ENCODE measurements around the gene FIBCD1. TPM values are rescaled to one million over a fixed set of nuclear protein-coding genes. Genes with fewer than 3 reads are reported as not detected.

The FIBCD1 gene
- total RNA-seq, 1 donor from 2014 or later = not detected

DNA sequence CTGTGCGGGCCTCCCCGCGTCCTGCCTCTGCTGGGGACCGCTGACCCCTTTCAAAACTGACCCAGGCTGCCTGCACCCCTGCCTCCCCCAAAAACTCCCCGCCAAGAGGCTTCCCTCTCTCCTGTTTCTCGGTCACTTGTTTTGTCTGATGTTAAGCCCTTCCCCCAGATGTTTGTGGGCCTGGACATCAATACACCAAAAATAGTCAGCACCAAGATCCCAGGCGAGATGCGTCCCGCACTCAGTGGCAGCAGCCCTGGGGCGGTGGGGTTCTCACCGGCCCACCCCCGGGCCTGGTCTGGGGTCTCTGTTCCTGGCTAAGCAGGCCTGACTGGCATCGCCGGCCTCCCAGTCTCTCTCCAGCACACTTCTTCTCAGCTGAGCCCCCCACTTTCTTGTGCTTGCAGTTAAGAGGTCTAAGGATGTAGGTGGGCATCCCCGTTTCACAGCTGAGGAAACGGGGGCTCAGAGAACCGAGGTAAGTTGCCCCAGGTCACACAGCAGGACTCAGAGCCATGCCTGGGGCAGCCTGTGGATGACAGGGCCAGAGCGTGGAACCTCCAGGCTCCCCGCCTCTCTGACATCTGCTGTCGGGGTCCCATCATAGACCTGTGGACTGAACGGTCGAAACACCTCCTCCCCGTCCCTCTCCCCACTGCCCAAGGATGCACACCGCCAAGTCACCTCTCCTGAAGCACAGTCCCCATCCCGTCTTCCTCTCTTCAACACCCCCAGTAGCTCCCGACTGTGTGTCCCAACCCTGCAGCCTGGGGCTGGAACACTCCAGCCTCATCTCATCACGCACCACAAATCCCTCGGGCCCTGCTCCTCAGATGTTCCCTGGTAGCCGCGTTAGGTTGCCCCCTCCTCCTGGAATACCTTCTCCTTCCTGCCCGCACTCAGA, 16.8 kb downstream of the FIBCD1 start:
- no peak for DNase-seq
- H3K9me3 Mint-ChIP-seq = no peaks in the 10 kb centered on the region
- H3K4me3 Mint-ChIP-seq = no peak overlapping the region
- intact Hi-C loops (cut with micrococcal nuclease) = no loop called here
- no peaks in the 10 kb centered on the region for H3K27me3 Mint-ChIP-seq
- H3K27ac Mint-ChIP-seq = no peak overlapping the region
- no peaks in the 10 kb centered on the region for H3K36me3 Mint-ChIP-seq (ENCODE audit: low read depth)
- H3K4me1 Mint-ChIP-seq = no peaks in the 10 kb centered on the region

- no peak overlapping the region for H3K27ac Mint-ChIP-seq
- H3K4me1 Mint-ChIP-seq = no peaks in the 10 kb centered on the region
- intact Hi-C loops (cut with micrococcal nuclease) = no loop called here
- H3K4me3 Mint-ChIP-seq = no peak overlapping the region
- no peaks in the 10 kb centered on the region for H3K27me3 Mint-ChIP-seq
- no peaks in the 10 kb centered on the region for H3K9me3 Mint-ChIP-seq
- DNase-seq = no peak
- H3K36me3 Mint-ChIP-seq (ENCODE audit: low read depth) = no peaks in the 10 kb centered on the region
Observed at GRCh38 chr9:130921300-130921988, 17.6 kb downstream of the FIBCD1 start.

GRCh38 chr9:130920762-130921299, 18.2 kb downstream of the FIBCD1 start:
- Mint-ChIP-seq H3K4me1 (no peaks in the 10 kb centered on the region), H3K4me3 (no peak overlapping the region), H3K27ac (no peak overlapping the region), H3K27me3 (no peaks in the 10 kb centered on the region), H3K9me3 (no peaks in the 10 kb centered on the region), H3K36me3 (ENCODE audit: low read depth) (no peaks in the 10 kb centered on the region)
- no peak for DNase-seq
- intact Hi-C loops (cut with micrococcal nuclease) = no loop called here

DNA sequence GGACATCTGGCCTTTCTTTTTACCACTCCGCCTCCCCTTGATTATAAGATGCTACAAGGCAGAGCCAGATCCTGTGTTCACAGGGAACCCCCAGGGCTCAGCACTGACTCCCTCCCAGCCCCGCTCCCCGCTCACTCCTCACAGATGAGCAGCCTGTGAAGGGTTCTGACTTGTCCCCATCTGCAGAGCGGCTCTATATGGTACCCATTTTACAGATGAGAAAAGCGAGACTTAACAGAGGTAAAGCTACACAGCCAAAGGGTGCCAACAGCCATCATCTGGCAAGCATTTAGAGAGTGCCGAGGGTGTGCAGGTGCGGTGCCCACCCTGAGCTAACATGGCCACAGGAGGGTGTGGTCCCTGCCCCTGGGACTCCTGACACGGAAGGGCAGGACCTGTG, 18.8 kb downstream of the FIBCD1 start:
- intact Hi-C loops (cut with micrococcal nuclease) = no loop called here
- no peaks in the 10 kb centered on the region for H3K36me3 Mint-ChIP-seq (ENCODE audit: low read depth)
- no peak for DNase-seq
- no peak overlapping the region for H3K4me3 Mint-ChIP-seq
- H3K27ac Mint-ChIP-seq = no peak overlapping the region
- no peaks in the 10 kb centered on the region for H3K4me1 Mint-ChIP-seq
- no peaks in the 10 kb centered on the region for H3K9me3 Mint-ChIP-seq
- H3K27me3 Mint-ChIP-seq = no peaks in the 10 kb centered on the region

DNA sequence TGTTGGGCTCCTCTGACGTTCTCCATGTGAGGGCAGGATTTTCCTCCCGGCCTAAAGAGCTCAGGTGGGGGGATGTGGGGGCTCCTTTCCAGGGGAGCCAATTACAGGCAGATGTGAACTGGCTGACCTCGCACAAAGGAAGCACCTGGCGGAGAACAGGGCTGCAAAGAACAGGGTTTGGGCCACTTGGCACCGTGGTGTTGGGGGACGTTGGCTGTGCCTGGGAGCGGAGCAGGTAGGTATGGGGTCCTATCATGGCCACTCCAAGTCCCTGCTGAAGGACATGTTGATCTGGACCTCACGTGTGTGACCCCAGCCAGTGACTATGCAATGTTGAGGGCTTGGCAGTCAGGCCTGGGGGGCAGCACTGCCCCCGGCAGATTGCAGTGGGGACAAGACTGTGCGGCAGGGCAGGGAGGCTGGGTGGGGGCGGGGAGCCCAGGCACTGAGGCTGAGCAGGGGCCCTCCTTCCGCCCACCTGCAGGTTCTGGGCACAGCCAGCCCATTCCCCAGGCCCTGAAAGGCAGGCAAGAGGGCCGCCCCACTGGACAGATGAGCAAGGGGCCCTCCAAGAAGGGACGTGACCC, 19.4 kb downstream of the FIBCD1 start:
- H3K9me3 Mint-ChIP-seq = no peaks in the 10 kb centered on the region
- H3K4me1 Mint-ChIP-seq = no peaks in the 10 kb centered on the region
- intact Hi-C loops (cut with micrococcal nuclease) = no loop called here
- H3K36me3 Mint-ChIP-seq (ENCODE audit: low read depth) = no peaks in the 10 kb centered on the region
- H3K27me3 Mint-ChIP-seq = no peaks in the 10 kb centered on the region
- H3K4me3 Mint-ChIP-seq = no peak overlapping the region
- no peak overlapping the region for H3K27ac Mint-ChIP-seq
- DNase-seq = no peak

GRCh38 chr9:130918826-130919558, 20.1 kb downstream of the FIBCD1 start:
- H3K4me3 Mint-ChIP-seq = no peak overlapping the region
- H3K9me3 Mint-ChIP-seq = no peaks in the 10 kb centered on the region
- no peak for DNase-seq
- no peaks in the 10 kb centered on the region for H3K27me3 Mint-ChIP-seq
- no peaks in the 10 kb centered on the region for H3K36me3 Mint-ChIP-seq (ENCODE audit: low read depth)
- intact Hi-C loops (cut with micrococcal nuclease) = no loop called here
- no peak overlapping the region for H3K27ac Mint-ChIP-seq
- H3K4me1 Mint-ChIP-seq = no peaks in the 10 kb centered on the region

GRCh38 chr9:130918101-130918825, 20.8 kb downstream of the FIBCD1 start:
- H3K27ac Mint-ChIP-seq = no peak overlapping the region
- intact Hi-C loops (cut with micrococcal nuclease) = no loop called here
- no peaks in the 10 kb centered on the region for H3K27me3 Mint-ChIP-seq
- H3K36me3 Mint-ChIP-seq (ENCODE audit: low read depth) = no peaks in the 10 kb centered on the region
- no peak overlapping the region for H3K4me3 Mint-ChIP-seq
- no peaks in the 10 kb centered on the region for H3K9me3 Mint-ChIP-seq
- no peaks in the 10 kb centered on the region for H3K4me1 Mint-ChIP-seq
- DNase-seq = no peak

DNA sequence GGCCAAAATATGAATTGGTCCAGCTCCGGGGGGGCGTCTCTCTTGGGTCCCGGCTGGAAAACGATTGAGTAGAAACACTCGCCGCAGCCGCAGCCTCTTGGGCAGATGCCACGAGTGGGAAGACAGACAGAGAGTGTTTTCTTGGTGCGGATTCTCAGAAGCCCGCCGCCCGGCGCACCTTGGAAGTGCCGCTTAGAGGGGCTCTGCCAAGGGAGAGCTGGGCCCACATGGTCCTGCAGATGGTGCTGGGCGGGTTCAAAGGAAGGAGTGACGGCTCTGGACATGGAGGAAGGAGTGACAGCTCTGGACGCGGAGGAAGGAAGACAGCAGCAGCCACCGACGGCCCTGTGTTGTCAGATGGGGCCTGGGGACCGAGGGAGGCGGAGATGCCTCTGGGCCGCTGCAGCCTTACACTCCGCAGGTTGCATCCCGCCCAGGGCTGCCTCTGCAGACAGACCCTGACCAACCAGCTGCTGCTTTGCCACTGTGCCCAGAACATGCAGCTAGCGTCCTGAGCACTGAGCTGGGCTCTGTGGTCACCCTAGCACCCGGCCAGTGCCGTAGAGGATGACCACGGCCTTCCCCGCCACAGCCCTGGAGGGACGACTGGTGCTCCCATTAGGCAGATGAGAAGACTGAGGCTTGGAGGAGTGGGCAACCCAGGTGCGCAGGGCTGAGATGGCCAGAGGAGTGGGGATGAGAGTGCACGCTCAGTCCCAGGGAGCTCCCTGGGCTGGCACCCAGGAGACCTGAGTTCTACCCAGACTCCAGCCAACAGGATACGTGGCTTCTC, 21.7 kb downstream of the FIBCD1 start:
- Mint-ChIP-seq H3K27ac (no peak overlapping the region), H3K4me1 (no peaks in the 10 kb centered on the region), H3K27me3 (no peaks in the 10 kb centered on the region), H3K36me3 (ENCODE audit: low read depth) (no peaks in the 10 kb centered on the region), H3K9me3 (no peaks in the 10 kb centered on the region), H3K4me3 (no peak overlapping the region)
- intact Hi-C loops (cut with micrococcal nuclease) = no loop called here
- DNase-seq = no peak

- Mint-ChIP-seq H3K27ac (no peak overlapping the region), H3K27me3 (no peaks in the 10 kb centered on the region), H3K9me3 (no peaks in the 10 kb centered on the region), H3K36me3 (ENCODE audit: low read depth) (no peaks in the 10 kb centered on the region), H3K4me1 (no peaks in the 10 kb centered on the region), H3K4me3 (no peak overlapping the region)
- intact Hi-C loops (cut with micrococcal nuclease) = no loop called here
- no peak for DNase-seq
Observed at GRCh38 chr9:130915096-130915447, 24.0 kb downstream of the FIBCD1 start.

GRCh38 chr9:130914417-130915095, 24.5 kb downstream of the FIBCD1 start:
- intact Hi-C loops (cut with micrococcal nuclease) = no loop called here
- no peak for DNase-seq
- Mint-ChIP-seq H3K27ac (no peak overlapping the region), H3K4me3 (no peak overlapping the region), H3K27me3 (no peaks in the 10 kb centered on the region), H3K36me3 (ENCODE audit: low read depth) (no peaks in the 10 kb centered on the region), H3K9me3 (no peaks in the 10 kb centered on the region), H3K4me1 (no peaks in the 10 kb centered on the region)

GRCh38 chr9:130913599-130914416, 25.2 kb downstream of the FIBCD1 start:
- Mint-ChIP-seq H3K27me3 (no peaks in the 10 kb centered on the region), H3K4me3 (no peak overlapping the region), H3K27ac (no peak overlapping the region), H3K9me3 (no peaks in the 10 kb centered on the region), H3K36me3 (ENCODE audit: low read depth) (no peaks in the 10 kb centered on the region), H3K4me1 (no peaks in the 10 kb centered on the region)
- intact Hi-C loops (cut with micrococcal nuclease) = no loop called here
- no peak for DNase-seq

Data from activated CD4-positive, alpha-beta T cell treated with anti-CD3 and anti-CD28 coated beads, Interleukin-2, amount 10 ng/mL, durations not matched to agents 24 days and 14 days (primary cell).